HG03039 (cell line): Measurements from ENCODE around the gene NFIX.

Experiments used
- ATAC-seq: cut with Tn5 transposase; IDR thresholded peaks from one replicate; pipeline ENCODE4 v1.9.1; 2021; ENCODE audit warnings: mild to moderate bottlenecking, moderate library complexity; ENCODE audit not compliant: unreplicated experiment

Gene NFIX

DNA sequence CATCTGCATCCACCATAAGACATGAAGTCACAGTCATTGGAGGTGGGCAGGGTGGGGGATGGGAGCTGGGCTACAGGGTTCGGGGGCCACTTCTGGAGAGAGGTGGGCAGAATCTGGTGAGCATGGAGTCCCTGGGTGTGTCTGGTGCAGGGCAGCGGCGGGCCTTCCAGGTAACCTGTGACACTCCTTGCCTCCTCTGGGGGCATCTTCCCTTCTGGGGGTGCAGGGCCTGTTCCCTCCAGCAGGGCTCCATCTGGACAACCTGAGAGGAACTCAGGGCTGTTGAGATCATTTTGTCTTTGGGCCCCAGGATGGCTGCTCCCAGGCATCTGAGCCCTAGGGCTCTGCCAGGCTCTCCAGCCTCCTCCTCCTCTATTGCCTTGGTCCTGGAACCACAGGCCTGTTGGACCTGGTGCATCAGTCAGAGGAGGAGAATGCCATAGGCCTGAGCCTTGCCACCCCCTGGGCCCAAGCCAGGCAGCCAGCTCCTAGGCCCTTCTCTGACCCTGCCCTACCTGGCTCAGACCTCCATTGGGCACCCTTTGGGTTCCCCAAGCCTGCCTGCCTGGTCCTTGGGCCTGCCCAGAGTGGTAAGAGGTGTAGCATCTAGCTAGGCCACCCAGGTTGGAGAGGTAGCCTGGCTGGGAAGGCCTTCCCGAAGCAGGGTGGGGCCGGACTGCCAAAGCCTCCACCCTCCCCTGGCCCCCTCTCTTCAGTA is 94.0 kb downstream of the NFIX start:
- no peak for ATAC-seq

DNA sequence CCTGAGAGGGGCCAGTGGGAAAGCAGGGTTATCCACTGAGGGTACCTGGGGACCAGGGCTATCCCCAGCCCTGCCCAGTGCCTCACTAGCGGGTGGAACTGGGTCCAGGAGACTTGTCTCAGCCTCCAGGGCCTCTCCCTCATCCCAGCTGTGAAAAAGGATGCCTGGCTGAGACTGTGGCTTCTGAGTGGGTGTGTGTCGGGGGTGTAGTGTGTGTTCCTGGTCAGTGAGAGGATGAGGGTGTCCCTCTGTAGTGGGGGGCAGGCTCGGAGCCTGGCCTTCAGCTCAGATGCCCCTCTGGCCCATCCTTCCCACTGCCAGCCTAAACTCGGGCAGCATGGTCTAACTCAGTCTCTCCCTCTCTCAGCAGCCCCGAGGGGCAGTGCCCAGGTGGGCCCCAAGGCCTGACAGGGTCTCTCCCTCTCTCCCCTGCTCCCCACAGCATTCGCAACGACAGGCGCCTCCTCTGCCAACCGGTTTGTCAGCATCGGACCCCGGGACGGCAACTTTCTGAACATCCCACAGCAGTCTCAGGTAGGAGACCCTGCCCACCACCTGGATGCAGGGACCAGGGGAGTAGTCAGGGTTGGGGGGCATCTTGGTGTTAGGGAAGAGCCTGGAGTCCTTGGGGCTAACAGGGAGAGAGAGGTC is 94.7 kb downstream of the NFIX start:
- ATAC-seq: no peak

DNA sequence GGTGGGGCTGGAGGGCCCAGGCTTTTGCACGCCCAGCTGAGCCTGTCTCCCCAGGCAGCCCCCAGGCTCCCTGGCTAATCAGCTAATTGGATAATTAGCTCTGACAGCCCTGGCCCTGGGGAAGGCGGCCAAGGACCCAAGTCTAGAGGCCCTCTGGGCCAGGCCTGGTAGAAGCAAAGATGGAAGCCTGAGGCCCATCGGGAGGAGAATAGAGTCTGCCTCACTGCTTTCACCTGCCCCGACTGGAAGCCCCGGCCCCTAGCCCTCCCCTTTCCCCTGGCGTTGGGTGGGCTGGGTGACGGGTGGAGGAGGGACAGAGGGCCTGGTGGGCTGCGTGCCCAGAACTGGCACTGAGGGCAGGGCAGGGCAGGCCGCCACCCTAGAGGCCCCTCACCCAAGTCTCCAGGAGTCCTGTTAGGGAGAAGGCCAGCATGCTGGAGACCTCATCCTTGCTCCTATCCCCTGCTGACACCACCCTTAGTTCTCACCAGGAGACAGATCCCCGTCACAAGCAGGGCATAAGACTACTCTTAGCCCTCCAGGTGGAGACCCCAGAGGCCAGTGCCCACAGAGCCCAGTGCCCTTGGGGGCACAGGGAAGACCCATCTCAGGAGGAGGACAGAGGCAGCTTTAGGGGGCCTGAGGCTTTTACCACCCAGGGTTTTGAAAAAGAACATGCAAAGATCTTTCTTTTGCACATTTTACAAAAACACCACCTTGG is 95.4 kb downstream of the NFIX start:
- ATAC-seq: no peak

DNA sequence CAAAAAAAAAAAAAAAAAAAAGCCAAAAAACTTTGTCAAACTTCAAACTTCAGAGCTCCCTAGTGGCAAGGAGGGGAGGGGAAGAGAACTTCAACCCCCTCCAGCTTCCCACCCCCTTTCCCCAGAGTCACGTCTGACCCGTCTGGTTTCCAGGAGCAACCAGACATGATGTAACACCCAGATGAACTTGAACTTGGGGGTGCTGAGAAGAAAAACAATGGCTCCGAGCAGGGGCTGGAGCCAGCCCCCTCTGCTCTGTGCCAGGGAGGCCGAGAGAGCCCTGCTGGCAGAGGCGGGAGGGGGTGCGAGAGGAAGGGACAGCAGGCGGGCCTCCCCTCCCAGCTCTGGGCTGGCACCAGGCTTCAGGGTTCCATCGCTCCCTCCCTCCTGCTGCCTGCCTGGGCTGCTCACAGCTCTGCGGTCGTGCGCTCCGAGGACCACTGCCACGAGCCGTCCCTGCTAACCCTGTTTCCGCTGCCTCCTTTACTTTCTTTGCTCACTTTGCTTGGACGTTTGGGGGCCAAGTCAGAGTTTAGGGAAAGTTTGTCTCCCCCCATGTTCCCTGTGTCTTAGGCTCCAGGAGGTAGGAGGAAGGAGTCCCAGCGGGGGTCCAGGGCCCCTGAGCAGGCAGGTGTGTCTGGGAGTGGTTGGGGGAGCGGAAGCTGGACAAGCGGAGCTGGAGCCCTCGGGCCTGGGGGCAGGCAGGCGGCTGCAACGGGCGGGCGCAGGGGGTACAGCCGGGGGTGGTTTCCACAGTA is 96.3 kb downstream of the NFIX start:
- no peak for ATAC-seq

DNA sequence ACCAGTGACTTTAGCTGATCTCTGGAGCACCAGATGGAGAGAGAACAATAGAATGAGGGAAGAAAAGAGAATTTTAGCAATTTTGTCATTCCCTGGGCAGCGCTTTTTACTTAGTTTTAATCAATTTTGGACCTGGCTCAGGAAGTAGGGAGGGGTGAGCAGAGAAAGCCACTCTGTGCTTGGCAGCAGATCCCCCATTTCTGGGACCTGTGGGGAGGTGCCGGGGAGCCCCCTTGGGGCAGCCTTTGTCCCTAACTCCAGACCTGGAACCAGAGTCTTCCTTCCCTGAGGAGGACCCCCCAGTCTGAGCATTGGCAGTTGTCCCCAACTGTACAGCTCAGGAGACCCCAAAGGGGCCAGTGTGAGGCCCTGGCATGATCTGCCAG is 96.9 kb downstream of the NFIX start:
- ATAC-seq: no peak

DNA sequence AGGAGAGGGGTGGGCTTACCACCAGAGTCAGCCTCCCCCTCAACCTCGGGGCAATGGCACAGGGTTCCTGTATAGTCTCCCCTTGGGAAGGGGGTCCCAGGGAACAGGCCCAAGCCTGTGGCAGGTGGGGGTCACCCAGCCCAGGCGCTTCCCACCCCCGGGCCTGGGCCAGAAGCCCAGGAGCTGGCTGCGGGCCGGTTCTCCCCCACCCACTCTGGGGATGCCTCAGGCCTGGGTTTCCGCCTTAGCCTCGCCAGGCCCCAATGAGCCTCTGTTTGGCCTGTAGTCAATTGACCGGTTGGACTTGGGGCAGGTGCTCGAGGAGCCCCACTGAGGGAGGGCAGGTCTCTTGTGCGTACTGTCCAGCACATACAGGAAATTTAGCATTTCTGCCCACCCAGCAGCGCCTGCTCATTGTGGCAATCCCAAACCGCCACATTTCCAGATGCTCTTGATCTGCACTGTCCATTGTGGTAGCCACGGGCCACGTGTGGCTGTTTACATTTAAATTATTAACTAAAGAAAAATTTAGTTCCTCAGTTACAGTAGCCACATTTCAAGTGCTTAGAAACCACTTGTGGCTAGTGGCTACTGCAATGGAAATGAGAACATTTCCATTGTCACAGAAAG is 97.4 kb downstream of the NFIX start:
- no peak for ATAC-seq

DNA sequence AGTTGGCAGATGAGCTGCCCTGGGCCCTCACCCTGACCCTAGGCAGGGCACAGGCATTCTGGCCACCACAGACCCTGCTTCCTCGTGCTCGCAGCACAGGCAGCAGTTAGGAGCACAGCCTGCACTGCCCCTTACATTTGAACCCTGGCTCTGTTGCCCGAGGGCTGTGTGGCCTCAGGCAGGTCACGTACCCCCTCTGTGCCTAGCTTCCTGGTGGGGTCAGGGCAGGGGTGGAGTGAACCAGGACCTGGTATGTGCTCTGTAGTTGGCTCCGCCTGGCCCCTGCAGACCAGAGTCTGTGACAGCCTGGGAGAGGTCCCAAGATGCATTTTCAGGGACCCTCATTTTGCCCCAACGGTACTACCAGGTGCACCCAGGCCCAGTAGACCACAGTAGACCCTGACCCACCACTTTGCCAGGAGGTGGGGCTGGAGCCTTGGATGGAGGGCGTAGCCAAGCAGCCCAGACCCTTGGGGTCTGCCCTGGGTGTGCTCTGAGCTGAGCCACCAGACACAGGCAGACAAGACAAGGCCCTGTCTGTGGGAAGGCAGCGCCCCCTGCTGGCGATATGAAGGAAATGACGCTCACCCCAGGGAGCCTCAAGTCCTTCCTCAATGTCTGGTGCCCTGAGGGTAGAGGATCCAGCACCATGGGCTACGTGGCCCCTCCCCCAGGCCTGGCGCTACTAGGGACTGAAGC is 98.3 kb downstream of the NFIX start:
- ATAC-seq: no peak

DNA sequence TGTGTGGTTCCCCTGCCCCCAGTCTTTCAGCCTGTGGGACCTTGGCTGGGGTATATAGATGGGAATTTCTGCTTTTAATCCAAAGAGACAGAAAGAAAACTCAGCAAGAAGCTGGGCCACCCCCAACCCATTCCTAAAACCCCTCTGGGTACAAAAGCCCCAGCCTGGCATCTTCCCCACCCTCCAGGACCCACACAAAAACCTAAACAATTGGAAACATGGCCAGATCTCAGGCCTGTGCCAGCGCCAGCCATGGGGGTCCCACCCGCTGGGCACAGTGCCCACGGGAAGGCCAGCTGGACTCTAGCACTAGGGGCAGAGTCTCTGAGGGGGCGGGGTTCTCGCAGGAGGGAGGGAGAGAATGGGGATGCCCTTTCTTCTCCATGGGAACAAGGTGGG is 98.8 kb downstream of the NFIX start:
- ATAC-seq: no peak

DNA sequence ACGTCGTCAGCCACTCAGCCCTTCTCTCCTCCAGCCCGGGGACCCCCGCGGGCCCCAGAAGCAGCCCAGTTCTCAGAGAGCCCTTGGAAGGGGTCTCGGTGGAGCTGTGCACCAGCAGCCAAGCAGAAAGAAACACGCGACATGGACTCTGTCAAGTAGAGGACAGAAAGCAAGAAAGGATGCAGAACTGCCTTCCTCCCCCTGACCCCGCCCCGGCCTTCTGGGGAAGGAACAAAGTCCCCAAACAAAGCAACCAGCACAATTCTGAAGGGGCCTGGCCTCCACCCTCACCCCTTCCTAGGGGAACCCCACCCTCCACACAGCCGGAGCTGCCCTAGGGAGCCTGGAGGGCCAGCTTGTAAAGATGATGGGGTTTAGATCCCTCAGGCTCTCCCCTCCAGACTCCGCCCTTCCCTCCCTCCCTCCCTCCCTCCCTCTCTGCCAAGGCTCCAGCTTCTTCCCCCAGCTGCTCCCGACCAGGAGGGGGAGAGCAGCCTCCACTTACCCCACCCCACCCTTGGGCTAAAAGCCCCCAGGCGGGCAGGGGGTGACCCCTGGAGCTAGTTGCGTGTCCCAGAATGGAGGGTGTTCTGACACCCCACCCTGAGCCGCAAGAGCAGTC is 99.6 kb downstream of the NFIX start:
- no peak for ATAC-seq

DNA sequence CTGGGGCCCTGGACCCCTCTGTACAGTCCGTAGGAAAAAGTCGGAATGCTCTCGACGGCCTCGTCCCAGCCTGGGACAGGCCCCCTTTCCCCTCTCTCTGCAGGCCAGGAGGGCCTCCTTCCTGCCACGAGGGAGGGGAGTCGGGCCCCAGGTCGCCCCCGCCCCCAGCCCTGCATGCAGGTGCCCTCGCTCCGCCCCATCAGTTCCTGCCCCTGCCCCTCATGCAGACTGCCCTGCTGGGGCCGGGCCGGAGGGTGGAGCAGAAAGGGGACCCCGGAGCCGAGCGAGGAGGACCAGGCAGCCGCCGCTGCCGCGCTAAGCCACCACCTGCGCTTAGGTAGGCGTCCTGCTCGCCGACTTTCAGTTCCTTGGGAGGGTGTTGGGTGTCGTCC is 100.1 kb downstream of the NFIX start:
- ATAC-seq: no peak

DNA sequence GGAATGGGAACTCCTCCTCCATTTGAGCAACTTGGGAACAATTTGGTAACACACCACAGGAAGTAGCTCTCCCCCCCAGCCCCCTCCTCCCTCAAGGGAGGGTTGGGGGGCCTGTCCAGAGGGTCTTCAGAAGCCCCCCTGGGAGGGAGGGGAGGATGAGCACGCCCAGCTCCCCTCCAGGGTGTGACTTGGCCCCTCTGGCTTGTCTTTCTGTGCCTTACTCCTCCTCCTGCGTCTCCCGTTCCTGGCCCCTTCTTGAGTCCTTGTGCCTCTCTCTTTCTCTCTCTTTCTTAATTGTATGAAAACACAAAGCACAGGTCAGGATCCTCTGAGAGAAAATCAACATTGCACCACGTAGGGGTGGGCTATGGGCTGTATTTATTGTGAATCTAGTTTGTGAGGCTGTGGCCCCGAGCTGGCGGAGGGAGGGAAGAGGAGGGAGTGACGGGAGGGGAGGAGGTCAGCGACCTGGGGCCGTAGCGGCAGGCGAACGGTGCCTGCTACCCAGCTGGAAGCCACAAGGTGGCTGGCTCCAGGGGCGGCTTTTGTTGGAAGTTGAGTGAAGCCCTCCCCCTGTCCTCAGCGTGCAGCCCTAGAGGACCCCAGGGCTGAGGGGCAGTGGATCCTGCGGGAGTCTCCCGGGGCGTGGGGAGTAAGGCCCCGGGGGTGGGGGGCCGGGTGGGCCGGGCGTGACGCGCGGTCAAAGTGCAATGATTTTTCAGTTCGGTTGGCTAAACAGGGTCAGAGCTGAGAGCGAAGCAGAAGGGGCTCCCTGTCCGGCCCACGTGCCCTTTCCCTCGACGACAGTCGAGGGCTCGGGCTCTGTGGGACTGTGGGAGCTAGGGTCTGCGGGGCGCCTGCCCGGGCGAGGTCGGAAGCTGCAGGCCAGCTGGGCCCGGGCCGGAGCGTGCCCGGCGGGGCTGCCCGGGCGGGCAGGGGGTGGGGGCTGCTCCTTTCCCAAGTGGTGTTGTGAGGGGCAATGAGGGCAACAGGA is 101.0 kb downstream of the NFIX start:
- ATAC-seq: no peak

DNA sequence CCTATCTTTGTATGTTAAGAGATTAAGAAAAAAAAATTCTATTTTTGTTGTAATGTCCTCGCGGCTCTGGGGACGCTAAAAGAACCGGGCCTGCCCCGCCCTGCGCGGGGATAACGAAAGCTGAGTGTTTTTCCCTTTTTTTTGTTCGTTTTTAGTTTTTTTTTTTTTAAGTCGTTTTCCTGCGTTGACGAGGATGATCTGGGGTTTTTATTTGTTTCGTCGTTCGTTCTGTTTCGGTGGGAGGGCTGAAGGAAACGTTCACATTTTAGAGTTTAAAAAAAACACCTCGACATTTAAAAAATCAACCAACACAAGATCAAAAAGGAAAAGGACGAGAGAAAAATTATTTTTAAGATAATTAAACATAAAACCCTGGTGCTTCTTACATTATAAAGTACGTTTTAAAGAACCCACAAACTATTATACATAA is 101.8 kb downstream of the NFIX start:
- no peak for ATAC-seq

DNA sequence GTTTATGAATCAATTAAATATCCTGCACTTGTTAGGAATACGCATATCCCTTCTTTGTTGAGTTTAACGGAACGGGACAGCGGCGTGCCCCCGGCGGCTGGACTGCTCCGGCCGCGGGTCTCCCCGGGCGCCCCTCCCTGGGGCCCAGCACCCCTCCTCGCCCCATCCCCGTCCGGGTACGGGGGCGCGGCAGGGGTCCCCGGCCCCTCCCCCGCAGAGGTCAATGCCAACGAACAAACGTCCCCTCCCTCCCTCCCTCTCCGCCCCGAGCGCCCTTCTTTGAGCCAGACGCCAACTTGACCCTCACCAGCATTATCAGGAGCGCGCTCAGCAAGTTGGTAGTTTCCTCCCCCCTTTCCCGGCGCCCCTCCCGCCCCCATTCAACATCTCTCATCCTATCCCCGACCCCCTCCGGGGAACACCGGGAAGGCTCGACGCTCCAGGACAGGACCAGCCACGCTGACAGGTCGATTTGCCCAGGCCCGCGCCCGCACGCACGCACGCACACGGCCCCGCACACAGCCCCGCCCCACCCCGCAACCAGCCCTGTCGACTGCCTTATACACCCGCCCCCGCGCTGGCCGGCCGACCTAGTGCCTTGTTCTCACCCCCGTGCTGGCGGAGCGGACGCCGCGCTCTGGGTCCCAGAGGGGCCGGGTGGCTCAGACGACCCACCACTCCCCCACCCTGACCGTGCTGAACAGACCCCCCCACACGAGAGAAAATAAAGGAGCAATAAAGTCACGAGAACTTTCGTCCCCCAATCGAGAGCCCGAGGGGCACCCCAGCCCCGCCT is 102.4 kb downstream of the NFIX start:
- ATAC-seq: no peak

DNA sequence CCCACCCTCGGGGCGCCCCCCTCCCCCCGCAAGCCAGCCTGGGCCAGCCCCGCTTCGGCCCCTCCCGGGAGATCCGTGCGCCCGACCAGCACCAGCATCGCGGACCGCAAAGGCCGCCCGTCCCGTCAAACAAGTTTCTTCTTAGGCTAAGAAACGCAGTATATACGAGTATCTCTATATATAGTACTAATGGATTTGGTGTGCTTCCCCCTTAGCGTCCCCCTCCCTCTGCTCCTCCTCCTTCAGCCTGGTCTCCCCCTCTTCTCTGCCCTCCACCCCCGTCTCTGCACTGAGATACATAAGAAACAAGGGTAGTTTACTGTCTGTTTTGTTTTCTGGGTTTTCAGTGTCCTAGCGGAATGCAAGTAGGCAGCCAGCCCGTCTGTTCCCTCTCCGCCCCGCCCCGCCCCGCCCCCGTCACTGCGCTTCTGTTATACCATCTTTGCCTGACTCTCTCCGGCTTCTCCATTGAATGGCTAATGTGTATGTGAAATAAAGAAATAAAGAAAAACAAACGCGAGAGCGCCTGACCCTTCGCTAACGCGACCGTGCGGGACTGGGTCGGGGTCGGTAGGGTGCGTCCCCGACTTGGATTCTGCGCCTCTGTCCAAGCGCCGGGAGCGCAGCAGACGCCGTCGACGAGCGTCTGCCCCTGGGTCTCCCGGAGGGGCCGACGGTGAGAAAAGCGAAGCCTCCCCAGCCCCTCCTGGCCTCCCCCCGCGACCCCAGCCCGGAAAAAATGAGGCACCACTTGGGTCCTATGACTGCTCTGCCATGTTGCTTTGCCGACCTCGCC is 103.2 kb downstream of the NFIX start:
- ATAC-seq: no peak

DNA sequence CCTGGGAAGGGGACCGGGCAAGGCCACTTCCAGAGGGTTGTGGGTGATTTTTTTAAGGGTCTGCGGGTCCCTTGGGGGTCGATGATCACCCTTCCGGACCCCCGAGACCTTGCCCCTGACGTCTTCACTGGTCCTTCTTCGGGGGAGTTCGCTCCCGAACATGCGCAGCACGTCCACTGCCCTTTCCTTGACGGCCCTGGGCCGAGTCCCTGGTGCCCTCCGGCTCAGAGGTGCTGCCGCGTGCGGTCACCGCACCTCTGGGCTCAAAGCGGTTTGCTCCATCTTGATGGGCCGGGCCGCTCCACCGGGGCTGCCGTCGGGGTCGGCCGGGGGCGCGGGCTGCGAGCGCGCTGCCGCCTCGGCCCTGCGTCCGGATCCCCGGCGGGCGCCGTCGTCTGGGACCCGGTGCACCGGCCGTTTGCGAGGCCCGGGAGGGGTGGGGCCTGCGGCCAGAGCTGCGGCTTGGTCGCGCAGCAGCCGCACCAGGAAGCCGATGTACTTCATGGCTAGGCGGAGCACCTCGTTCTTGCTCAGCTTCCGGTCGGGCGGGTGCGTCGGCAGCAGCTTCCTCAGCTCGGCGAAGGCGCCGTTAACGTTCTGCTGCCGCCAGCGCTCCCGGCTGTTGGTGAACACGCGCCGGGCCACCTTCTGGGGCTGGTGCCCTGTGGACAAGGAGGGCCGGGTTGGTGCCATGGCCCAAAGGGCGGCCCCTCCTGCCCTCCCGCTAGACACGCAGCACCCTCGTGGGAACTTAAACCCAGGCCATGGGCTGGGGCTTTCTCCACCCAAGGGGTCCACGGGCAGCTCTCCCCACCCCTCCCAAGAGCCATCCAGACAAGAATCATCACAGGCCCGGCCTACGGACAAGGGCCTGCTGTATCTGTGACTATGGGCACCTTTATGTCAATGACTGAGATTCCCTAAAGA is 104.1 kb downstream of the NFIX start:
- ATAC-seq: no peak

DNA sequence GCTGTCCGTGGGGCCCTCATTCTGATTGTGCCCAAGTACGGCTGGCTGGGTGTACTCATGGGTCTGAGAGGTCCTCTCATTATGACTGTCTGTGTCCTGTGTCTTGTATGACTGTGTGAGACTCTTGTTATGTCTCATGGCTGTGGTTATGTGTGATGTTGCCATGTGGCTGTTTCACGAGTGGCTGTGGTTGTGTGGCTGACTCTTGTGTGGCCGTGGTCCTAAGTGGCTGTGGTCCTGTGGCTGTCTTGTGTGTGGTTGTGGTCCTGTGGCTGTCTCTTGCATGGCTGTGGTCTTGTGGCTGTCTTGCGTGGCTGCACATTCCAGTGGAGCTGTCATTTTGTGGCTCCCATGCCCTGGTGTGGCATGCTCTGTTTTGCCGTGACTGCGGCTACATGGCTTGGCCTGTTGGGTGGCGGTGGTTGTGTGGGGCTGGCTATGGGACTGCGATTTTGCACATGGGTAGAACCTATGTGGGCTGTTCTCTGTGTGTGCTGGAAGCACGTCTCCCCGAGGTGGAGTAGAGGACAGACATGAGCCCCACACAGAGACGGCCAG is 104.8 kb downstream of the NFIX start:
- ATAC-seq: no peak
